NCI-H345 treated with DMSO at 0.1 percent for 48 hours (cell line): ENCODE measurements around the gene GNAL.
"Not testable (repeated sequence)": the region's sequence is repeated elsewhere in the genome, so short reads cannot be mapped to it uniquely, and the experiment has no call there.

Source experiments
- DNase-seq: peaks from one replicate; lab custom pipeline; 2025; ENCODE audit not compliant: unreplicated experiment; lab: John Stamatoyannopoulos, UW

GNAL gene

DNA sequence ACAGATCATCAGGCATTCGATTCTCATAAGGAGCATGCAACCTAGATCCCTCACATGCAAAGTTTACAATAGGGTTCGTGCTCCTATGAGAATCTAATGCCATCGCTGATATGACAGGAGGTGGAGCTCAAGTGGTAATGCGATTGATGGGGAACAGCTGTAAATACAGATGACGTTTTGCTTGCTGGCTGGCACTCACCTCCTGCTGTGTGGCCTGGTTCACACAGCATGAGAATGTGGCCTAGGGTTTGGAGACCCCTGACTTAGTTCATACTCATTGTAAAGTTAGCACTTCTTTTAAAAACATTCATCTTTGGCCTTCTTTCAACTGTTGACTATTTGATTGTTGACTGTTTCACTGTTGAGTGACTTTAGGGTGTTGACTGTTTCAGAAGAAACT, 153.5 kb downstream of the GNAL start:
- DNase-seq = no peak

DNA sequence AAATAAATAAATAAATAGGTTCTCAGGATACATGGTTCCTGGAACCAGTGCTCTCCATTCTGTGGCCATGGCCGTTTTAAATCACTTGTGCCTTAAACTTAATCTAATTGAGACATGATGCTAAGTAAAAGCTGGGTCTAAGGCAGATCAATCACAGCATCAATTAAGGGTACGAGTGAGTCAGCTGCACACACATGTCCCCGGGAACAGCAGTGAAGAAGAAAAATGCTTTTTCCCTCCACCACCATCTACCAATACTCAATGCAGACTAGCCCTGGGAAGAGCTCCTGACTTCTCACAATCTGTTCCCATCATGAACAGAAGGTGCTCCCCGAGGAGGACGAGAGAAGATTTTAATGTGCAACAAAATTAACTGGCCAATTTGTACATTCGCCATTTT, 155.4 kb downstream of the GNAL start:
- no peak for DNase-seq

DNA sequence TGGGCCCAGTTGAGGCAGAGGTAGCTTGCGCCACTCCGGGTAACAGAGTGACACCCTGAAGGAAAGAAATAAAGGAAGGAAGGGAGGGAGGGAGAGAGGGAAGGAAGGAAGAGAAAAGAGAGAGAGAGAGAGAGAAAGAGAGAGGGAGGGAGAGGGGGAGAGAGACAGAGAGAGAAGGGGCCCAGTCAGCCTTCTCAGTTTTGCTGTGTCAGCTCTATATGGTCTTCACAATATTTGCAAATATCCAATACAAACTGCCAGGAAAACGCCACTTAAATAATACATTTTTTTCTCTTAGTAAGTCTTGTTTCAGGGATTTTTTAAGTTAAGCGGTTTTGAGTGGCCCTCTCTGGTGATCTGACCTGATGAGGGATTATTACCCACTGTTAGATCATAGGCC, 156.6 kb downstream of the GNAL start:
- no peak for DNase-seq

DNA sequence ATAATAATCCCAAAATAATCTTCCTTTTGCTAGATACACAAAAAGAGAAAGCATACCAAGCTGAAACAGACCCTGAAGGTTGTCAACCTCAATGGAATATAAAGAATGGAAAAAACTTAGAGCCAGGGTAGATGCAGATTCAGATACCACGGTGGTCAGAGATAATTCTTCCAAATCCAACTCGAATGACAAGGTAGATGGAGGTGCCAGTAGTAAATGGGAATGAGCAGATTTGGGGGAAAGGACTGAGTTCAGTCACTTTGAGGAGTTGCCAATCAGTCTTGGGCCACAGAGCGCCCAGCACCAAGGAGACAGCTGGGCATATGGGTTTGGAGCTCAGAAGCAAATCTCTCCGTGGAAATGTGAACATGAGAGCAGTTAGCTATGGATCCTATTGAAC, 158.7 kb downstream of the GNAL start:
- DNase-seq = no peak

DNA sequence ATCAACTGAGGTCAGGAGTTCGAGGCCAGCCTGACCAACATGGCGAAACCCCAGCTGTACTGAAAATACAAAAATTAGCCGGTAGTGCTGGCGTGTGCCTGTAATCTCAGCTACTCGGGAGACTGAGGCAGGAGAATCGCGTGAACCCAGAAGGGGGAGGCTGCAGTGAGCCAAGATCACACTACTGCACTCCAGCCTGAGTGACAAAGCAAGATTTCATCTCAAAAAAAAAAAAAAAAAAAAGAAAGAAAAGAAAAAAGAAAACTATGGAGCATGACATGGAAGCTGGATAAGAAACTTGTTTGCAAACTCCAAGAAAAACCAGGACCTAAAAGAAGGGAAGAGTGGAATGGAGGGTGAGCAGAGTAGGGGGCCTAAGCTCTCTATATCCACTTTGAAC, 160.2 kb downstream of the GNAL start:
- no peak for DNase-seq

DNA sequence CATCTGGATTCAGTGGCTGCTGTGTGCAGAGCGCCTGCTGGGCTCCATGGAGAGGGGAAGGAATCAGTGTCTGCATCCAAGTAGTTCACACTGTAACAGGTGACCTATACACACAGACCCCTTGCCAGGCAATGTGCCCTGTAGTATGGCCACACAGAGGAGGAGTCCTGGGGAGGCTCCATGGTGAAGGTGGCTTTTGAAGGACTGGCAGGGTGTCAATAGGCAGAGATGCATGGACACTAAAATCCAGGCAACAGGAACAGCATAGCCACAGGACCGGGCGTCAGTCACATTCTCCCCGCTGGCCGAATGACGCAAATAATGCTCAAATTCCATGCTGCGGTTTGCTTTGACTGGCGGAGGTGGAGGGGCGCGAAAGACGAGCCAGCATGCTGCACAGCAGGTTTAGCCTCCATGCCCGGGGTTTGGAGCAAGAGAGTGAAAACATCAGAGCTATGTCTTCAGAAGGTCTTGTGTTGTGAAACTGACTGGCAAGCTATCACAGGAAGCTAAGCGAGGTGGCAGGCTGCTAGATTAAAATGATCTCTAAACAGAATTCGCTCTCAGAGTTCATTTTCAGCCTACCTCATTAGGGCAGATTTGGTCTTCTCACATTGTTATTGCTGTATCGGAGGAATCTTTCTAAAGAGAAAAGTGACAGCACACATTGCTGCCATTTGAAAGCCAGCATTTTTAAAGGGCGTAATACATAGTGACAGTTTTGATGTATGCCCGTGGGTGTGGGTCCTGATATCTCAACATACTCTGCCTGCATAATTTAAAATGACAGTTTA, 161.0 kb downstream of the GNAL start:
- DNase-seq = peak; percentile 25

DNA sequence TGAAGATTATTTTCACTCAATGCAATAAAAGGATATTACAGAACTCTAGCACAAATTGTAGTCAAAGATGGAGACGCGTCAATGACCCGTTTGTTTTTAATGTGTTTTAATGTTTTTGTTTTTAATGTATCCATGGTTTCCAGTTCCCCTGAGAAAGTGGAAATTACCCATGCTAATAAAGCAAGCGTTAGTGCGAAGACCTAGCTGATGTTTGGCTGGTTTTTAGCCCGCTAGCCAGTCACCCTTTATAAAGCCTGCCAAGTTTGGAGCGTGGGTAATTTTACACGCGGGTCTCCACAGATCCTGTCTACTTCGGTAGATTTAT, 161.7 kb downstream of the GNAL start:
- DNase-seq = no peak

DNA sequence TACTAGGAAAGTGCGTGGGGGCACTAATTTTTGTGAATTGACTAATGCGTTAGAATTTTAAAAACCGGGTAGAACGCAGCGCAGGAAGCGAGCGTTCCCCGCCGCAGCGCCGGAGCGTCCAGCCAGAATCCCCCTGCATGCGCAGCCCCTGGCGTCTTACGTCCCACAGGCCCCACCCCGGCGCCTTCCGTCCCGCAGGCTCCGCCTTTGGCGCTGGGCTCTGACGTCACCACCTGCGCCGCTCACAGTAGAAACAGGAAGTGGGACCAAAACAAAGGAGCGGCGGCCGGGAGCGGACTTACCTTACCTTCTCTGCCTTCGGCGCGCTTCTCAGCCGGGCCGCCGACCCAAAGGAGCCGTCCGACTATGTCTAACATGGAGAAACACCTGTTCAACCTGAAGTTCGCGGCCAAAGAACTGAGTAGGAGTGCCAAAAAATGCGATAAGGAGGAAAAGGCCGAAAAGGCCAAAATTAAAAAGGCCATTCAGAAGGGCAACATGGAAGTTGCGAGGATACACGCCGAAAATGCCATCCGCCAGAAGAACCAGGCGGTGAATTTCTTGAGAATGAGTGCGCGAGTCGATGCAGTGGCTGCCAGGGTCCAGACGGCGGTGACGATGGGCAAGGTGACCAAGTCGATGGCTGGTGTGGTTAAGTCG, 162.2 kb downstream of the GNAL start, which contains the start of gene CHMP1B:
Gene CHMP1B (plus strand): TSS at position 268 of the 660 bp plus-strand sequence. CDS start 99 bp downstream, at position 367.
- peak; percentile 89 for DNase-seq

DNA sequence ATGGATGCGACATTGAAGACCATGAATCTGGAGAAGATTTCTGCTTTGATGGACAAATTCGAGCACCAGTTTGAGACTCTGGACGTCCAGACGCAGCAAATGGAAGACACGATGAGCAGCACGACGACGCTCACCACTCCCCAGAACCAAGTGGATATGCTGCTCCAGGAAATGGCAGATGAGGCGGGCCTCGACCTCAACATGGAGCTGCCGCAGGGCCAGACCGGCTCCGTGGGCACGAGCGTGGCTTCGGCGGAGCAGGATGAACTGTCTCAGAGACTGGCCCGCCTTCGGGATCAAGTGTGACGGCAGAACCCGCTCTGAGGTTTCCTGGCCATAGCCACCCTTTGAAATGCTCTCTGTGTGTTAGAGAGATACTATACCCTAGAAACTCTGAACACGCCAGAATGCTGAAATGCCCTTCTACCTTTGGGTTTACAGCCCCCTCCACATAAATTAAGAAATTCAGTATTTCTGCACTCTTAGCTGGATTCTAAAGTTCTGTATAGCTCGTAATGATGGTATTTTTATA, 162.8 kb downstream of the GNAL start:
- no peak for DNase-seq

DNA sequence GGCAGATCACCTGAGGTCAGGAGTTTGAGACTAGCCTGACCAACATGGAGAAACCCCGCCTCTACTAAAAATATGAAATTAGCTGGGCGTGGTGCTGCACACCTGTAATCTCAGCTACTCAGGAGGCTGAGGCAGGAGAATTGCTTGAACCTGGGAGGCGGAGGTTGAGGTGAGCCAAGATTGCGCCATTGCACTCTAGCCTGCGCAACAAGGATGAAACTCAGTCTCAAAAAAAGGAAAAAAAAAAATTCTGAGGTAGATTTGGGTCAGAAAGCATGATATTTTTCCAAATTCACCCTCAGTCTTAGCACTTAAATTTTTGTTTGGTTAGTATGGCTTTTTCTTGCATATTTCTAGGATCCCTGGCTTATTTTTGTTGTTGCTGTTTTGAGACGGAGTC, 165.5 kb downstream of the GNAL start:
- DNase-seq = not testable (repeated sequence)

DNA sequence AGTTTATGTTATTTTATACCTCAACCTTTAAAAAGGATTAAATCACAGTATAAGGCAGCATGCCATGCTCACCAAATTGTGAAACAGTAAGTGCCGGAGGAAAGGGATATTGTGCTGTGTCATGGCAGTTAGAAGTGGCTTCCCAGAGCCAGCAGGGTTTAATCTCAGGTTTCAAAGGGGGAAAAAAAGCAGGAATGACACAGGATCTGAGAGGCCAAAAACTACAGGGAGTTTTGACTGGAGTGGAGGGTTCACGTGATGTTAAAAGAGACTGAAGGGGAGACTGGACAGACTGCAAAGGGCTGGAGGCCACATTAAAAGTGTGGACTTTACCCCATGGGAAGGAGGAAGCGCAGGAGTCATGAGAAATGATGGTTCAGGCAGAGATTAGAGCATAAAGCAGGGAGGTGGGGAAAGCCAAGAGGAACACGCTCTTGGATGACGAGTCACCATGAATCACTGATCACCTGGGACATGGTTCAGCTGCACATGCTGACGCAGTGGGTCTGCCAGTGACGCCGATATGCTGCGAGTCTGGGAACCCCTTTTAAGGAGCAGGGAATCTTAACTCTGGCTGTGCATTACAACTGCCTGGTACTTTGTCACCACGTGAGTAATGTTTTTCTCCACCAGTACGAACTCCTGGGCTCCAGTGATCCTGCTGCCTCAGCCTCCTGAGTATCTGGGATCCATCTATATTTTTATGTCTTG, 168.3 kb downstream of the GNAL start:
- no peak for DNase-seq

DNA sequence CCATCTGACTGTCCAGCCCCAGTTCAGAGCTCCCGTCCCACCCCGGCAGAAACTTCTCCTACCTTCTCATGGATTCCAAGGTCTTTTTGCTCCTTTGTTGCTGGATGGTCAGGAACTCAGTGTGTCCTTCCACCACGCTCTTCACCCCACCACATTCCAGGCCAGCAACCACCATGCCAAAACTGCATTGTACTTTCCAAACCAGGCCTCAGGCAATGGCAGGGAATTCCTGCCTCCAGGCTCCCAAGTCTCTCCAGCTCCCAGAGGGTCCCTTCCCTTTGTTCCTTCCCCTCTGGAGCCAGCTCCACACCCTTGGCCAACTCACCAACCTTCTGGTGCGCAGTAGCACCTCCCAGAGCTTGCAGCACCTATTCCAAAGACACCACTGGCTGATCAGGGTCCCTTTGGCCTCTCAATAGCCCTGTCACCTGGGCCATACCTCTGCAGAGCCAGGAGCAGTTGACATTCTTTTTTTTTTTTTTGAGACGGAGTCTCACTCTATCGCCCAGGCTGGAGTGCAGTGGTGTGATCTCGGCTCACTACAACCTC, 170.3 kb downstream of the GNAL start:
- DNase-seq = no peak

DNA sequence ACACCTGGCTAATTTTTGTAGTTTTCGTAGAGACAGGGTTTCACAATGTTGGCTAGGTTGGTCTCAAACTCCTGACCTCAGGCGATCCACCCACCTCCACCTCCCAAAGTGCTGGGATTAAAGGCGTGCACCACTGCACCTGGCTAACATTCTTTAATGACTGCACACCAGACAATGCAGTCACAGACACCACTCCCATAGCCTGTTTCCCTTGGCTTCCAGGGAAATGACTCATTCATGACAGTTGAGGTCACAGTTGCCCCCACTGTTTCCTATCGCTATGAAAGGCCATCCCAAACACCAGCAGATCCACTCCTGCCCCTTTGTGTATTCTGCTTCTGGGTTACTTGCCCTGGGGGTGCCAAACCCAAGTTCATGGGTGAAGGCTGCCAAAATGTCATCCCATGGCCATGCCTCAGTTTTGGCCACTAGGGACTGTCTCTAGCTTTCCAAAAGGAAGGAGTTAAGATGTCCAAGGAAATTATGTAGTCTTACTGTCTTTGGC, 170.9 kb downstream of the GNAL start:
- no peak for DNase-seq

DNA sequence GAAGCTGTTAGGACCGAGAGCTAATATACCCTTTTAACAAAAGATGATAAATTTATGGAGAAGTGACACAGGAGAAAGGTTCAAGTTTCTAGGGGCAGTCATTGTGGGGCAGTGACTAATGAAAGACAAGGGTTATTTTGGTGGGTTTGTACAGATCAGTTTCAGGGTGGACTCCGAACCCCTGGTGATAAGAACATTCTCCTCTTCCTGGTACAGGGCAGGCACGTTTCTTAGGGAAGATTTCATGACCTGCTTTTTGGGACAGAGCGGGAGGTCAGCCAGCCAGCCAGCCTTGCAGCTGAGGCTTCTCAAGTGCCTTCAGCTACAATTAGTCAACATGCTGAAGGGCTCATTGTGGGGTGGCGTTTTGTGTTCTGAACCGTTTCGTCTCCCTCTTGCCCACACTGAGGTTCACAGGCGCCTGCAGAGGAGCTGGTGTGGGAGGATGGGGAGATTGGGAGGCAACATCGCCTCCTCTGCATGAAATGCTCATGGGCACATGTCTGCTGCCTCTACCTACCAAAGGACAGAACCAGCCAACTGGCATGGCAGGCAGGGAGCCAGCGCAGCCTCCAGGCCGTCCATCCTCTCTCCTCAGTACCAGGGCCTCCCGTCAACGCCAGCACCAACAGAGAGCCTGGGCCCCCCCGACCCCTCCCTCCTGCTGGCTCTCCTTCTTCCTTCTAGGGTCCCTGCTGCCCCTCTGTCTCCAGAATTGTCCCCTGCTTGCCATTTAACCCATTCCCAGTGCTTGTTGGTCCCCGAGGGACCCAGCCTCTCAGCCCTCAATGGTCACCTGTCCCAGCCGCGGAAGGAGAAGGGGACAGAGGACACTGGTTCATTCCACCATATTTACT, 171.8 kb downstream of the GNAL start:
- no peak for DNase-seq

DNA sequence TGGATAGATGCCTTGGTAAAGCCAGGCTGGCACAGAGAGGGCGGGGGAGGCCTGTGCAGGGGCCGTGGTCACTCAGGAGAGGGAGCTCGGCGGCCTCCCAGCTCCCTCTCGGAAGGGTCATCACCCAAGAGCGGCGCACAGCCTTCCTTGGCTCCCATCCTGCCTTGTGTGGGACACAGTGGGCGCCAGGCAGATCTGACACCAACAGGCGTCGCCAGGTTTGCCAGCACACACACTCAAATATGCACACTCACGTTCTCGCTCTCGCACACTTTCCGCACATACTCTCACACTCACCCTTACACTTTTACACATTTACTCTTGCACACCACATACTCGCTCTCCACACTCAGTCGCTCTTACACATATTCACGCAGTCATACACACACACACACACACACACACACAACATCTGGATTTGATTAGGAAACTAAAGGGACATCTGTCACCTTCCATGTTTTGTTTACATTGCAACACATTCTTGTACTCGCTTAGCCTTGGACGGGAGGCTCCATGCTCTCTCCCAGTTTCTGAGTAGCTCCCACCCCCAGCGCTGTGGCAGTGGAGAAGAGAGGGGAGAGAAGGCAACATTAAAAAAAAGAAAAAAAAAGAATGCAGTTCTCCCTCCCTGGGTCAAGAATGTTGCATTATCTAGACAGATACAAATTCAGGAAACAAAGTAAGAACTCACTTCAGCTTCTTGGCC, 172.7 kb downstream of the GNAL start:
- DNase-seq = no peak

DNA sequence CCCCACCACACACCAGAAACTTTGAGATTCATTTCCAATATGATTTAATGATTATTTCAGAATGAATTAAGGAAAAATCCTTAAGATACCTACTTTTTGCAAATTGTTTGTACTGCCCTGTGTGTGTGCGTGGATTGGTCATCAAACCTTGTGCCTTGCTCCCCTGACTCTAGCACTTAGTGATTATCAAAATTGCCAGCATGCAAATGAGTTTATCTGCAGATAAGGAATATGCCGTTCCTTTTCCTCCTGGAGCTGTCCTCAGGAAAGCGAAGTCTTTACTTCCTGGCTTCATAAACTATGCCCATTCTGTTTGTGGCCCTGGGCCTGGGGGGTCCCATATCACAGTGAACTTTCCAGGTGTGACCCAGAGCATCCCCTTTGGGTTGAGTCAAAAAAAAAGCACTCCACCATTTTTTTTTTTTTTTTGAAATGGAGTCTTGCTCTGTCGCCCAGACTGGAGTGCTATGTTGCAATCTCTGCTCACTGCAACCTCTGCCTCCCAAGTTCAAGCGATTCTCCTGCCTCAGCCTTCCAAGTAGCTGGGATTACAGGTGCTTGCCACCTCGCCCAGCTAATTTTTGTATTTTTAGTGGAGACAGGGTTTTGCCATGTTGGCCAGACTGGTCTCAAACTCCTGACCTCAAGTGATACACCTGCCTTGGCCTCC, 173.5 kb downstream of the GNAL start:
- no peak for DNase-seq

DNA sequence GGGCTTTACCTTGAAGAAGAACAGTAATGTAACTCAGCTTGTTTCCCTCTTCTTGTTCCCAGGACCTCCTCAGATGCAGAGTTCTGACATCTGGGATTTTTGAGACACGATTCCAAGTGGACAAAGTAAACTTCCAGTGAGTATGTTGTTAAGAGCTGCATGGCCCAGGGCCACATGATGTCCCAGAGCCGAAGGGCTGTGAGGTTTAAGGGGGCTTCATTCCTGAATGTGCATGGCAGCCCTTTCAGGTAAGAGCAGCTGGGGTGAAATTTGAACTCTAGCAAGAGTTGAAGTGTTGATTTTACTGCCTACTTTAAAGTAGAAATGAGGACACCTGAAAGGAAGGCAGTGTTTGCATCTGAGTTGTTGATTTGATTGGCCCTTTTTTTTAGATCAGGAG, 175.4 kb downstream of the GNAL start:
- DNase-seq = no peak

DNA sequence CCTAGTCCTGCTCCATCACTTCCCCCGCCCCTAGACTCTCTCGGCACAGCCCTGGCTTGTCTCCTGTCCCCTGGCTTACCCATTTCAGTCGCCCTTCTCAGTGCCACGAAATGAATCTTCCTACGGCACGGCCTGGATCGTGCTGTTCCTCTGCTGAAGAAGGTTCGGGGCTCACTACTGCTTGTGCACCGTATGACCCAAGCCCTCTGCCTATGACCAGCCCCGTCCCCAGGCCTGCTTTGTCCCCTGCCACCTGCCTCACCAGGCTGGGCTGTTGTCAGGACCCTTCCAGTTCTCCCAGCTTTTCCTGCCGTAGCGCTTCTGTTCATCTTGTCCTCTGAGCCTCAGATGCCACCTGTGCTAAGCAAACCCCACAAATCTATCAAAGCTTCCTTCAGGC, 176.0 kb downstream of the GNAL start:
- no peak for DNase-seq

DNA sequence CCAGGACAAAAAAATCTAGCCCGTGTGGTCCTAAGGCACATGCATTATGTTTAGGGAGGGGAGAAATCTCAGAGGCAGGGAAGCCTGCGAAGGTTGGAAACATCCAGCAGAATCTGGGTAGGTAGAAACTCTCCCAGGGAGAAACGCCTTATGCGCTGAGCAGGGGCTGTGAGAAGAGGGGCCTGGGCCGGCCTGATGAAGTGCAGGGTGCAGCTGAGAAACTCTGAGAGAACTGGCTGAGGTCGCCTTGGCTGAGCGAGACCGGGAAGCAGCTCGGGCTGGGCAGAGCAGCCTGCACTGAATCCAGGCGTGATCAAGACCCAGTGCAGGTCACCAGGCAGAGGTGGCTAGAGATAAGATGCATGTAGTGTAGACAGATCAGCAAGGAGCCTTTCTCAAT, 177.3 kb downstream of the GNAL start:
- DNase-seq = no peak
